Right lung (tissue), 5 donors: ENCODE results near the gene LTBR. TPM values are rescaled to one million over a fixed set of nuclear protein-coding genes. Genes with fewer than 3 reads are reported as not detected.
"Not testable (repeated sequence)": the region's sequence is repeated elsewhere in the genome, so short reads cannot be mapped to it uniquely, and the experiment has no call there.

Experiments
- DNase-seq, 2 donors: peaks; one replicate each; pipeline ENCODE4 v3.0.0-alpha.2; 2013
- polyA plus RNA-seq, 5 donors: library from polyadenylated mRNA; unstranded; fragments of 120-200 nt; gene quantifications; one replicate each; pipeline versions ENCODE4 v1.2.1 to v1.2.3, GENCODE V29; 2013; ENCODE audit warnings: inconsistent platforms in 1 of 5, low replicate concordance in 1 of 5; ENCODE audit not compliant: insufficient read length in 5 of 5, insufficient read depth in 1 of 5

LTBR gene
- polyA plus RNA-seq, 5 donors: 59.0 to 110 (median 74.7) TPM

DNA sequence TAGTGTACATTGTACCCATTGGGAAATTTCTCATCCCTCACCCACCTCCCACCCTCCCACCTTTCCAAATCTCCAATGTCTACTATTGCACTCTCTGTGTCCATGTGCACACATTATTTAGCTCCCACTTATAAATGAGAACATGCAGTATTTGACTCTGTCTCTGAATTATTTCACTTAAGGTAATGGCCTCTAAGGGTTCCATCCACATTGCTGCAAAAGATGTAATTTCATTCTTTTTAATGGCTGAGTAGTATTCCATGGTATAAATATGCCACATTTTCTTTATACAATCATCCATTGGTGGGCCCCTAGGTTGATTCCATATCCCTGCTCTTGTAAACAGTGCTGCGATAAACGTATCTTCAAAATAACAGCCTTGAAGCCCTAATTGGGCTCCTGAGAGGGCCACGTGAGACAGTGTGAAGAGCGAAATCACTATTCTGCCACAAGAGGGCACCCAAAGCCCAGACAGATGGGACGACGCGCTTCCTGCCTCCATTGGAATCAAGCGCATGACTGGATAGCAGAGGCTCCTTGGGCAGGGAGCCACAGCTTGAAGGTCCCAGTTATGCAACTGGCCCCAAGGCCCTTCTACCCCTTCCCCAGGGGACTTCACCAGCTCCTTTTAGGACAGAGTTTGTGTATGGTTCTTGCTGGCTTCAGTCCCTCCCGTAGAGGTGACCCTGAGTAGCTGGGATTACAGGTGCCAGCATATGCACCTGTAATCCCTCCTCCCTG lies 39.5 kb downstream of the LTBR start:
- DNase-seq: peak; percentile 79 to 83

DNA sequence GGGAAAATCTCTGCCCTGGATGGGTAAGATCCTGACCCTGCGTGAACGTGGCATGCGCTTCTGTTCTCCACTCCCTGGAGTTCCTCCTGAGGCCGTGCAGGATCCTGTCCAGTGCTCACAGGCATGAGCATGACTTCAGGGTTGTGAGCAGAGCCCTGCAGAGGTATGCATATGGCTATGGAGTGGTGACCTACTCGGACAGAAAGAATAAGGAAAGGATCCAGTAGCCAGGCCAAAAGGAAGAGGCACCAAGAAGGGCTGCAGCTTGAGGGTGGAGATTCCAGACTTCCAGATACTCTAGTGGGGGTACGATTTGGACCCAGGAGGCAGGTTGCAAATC lies 40.0 kb downstream of the LTBR start:
- no peak for DNase-seq

DNA sequence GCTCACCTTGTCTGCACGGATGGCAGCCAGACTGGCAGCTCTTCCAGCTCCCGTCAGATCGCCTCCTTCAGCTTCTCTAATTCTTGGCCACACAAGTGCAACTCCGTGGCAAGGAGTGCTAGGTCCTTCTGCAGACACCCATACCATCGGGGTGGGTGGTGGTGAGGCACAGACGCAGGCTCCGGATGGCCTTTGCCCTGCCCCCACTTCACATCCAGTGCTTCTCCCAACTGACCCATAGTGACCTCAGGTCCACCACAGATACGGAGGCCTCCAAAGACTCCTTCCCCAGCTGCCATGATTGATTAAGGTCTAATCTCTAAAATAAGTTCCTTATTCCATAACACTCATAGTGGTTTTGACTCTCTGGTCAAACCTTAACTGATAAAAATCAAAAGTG lies 40.9 kb downstream of the LTBR start:
- DNase-seq: no peak

DNA sequence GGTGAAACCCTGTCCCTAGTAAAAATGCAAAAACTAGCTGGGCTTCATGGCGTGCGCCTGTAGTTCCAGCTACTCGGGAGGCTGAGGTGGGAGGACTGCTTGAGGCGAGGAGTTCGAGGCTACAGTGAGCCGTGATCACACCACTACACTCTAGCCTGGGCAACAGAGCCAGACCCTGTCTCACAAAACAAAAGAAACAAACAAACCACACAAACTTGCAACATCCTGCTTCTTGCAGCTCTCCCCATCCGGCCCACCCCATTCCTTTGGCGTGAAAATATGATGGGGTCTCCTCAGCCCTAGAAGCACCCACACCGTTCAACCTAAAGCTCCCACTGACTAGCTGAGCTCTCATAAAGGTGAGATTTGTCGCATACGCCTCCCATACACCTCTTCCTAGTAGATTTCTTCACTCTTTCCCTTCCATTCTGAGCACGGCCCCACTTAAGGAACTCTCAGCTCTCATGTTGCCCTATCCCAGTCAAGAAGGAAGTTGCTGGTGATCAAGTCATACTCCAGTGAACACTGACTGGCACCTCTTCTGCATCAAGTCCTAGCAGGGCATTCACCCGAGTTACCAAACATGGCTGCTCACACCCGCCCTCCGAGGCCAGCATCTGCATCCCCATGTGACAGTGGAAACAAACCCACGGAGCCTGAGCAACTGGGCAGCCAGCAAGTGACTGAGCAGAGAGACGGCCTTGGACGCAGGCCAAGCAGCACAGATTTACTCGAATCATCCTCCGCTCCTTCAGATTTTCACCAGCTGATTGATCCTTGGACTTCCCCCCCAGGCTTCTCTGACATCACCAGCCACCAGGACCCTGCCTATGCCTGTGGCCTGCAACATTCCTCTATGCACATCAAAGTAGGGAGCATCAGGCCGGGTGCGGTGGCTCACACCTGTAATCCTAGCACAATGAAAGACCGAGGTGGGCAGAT lies 41.9 kb downstream of the LTBR start:
- no peak for DNase-seq

DNA sequence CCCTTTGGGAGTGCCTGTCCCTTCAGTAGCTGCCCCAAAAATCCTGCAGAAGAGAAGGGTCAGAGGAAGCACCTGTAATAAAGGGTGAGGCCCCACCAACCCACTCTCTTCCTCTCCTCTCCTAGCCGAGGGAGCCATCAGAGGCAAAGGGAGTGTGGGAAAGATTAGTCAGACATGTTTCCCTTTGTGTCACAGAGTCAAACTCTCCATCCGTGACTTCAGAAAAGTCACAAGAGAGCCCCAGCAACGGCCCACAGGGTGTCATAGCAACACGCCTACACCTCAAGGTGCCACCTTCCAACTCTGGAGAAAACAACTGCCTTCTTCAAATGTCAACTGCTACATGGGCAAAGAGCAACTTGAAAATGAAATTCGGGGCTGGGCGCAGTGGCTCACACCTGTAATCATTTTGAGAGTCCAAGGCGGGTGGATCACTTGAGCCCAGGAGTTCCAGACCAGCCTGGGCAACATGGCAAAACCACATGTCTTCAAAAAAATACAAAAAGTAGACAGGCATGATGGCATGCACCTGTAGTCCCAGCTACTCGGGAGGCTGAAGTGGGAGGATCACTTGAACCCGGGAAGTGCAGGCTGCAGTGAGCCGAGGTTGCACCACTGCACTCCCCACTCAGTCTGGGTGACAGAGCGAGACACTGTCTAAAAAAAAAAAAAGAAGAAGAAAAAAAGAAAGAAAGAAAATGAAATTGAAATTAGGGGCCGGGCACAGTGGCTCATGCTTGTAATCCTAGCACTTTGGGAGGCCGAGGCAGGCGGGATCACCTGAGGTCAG lies 43.1 kb downstream of the LTBR start:
- DNase-seq: no peak

DNA sequence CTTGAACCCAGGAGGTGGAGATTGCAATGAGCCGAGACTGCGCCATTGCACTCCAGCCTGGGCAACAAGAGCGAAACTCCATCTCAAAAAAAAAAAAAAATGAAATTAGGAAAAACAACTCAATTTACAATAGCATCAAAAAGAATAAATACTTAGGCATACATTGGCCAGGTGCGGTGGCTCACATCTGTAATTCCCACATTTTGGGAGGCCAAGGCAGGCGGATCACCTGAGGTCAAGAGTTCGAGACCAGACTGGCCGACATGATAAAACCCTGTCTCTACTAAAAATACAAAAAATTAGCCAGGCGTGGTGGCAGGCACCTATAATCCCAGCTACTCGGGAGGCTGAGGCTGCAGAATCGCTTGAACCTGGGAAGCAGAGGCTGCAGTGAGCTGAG lies 43.8 kb downstream of the LTBR start:
- not testable (repeated sequence) for DNase-seq

DNA sequence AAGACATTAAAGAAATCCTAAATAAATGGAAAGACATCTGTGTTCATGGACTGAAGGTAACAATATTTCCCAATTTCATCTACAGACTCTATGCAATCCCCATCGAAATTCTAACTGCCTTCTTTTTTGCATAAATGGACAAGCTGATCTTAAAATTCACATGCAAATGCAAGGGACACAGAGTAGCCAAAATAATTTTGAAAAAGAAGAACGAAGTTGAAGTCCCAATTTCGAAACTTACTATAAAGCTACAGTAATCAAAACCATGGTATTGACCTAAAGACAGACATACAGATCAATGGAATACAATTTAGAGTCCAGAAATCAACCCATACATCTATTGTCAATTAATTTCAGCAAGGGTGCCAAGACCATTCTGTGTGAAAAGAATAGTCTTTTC lies 44.4 kb downstream of the LTBR start:
- DNase-seq: no peak

DNA sequence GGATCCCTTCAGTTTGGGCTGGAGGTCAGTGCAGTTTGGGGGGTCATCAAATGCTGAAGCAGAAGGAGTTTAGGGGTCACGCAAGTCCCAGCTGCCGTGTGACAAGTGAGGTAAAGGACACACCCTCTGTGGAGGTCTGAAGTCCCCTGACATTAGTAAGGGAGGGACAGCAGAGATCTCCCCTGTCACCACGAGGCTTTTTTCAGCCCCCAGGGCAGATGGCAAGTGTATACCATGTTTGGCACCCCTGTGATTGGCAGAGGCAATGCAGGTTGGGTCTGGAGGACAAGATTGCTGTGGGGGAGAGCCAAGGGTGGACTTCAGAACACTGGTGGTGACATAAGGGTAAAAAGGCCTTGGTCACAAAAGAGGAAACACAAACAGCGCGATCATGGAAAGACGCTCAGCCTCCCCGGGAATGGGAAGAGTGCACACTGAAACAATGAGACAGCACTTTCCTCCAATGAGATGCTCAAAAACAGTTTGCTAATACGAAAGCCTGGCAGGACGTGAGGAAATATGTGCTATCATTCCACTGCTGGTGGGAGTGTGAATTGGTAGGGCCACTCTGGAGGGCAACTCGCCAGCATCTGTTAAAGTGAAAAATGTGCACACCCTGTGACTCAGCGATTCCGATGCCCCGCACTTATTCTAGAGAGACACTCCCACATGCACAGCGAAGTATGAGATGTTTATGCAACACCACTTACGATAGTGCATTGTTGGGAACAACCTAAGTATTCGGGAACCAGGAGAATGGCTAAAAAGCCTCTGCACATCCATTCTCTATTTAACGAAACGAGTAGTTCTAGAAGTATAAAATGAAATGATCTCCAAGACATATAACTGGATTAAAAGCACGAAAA lies 46.4 kb downstream of the LTBR start:
- DNase-seq: peak in 1 of 2 donors; percentile 48

DNA sequence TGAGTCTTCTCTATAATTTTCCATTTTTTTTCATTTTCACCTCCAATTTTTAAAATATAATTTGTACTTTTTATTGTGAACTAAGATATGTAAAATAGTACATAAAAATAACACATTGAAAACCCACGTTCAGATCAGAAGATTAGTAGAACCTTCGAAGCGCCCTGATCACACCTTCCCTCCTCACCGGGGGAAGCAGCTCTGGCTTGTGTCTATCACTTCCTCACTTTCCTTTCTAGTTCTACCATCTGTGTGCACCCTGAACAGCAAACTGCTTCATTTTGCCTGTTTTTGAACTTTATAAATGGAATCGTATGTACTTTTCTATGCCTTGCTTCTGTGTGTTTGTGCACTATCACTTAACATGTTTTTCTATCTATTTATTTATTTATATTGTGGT lies 49.0 kb downstream of the LTBR start:
- DNase-seq: no peak

DNA sequence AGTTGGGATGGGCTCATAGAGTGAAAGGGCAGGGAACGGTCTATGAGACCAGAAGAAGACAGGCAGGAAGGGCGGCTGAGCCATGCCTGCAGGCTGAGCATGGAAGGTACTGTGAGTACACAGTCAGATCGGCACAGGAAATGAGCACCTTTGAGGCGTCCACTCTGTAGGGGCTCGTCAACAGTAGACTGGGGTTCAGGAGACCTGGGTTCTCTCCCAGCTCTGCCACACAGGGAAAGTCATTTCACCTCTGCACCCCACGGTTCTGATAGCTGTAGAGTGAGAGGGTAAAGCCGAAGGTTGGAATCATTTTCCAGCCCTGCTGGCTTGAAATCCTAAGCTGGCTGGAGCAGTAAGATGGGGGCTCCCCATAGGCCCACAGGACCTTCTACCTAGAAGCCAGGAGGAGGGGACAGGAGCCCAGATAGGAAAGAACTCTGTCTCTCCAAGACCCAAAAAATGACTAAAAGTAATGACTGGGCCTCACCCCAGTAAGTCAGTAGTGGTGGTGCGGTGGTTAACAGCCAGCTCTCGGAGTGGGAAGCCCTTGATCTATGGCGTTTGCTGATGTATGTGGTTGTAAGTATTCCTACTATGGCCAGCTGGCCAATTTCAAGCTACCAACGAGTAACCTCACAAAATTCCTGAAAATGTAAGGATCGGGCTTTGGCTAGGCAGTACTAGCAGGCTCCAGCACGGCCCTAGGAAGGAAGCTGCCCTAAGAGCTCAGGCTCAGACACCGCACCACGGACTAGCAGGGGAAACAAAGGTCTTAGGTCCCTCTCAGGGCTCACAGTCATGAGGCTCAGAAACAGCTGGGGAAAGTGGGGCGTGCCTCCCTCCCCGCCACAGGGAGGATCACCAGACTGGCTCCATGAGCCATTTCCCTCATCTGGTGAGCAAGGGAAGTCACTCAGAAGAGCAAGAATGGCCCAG lies 50.5 kb downstream of the LTBR start:
- DNase-seq: no peak

DNA sequence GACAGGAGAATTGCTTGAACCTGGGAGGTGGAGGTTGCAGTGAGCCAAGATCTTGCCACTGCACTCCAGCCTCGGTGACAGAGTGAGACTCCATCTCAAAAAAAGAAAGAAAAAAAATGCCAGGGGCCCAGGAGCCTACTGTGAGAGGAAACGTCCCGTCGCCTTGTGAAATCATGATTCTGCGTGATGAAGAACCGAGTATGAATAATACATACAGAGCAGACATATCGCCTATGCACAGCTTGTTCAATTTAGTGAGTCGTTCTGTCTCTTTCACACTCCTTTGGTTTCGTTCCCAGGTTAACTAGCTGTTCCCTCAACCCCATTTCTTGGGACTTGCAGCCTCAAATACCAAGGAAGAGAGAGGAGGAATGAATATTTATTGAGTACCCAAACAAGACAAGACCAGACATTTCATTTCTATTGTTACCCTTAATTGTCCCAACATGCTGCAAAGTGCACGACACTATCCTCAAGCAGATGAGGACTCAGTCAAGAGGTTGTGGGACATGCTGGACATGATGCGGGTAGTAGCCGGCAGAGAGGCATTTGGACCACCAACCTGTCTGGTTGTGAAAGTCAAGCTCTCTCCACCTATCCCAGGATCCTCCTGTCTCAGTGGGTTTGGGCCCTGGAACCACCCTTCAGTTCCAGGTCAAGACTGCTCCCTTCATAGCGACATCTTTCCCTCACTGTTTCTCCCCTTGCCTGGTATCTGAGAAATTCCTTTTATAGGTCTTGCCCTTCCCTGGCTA lies 52.2 kb downstream of the LTBR start:
- no peak for DNase-seq

DNA sequence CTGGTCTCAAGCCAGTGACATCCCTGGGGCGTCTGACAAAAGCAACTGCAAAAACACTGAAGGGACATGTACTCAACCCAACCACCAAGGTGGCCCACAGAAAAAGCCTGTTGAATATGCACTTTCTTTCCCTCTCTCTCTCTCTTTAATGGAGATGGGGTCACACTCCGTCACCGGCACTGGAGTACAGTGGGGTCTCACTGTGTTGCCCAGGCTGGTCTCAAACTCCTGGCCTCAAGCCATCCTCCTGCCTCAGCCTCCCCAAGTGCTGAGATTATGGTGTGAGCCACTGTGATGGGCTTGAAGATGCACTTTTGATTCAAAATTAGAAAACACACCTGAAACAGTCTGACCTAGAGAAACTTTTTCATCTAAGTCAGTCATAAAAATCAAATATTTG lies 53.6 kb downstream of the LTBR start:
- DNase-seq: no peak

DNA sequence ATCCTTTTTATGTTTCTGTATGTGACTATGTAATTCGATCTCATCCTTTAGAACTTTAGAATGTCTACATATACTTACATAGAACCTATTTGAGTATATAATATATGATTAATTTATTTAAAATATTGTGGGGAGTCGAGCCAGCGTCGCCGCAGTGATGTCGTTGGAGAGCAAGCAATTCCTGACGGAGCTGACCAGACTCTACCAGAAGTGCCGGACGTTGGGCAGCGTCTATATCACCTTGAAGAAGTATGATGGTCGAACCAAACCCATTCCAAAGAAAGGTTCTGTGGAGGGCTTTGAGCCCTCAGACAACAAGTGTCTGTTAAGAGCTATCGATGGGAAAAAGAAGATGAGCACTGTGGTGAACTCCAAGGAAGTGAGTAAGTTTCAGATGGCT lies 54.4 kb downstream of the LTBR start:
- no peak for DNase-seq

DNA sequence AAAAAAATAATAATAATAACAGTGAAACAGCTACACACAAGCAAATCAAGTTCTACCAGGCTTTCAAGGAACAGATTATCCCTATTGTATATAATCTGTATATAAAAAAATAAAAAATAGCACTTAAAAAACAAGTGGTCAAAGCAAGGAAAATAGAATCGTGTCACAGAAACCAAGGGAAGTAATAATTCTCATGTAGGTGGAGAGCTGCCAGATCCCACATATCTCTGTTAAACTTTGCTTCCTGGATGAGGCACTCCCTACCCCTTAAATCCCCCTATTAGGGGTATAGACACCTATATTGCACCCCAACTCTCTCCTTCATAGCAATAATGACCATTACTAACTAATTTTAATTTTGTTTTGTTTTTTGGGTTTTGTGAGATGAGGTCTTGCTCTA lies 56.4 kb downstream of the LTBR start:
- no peak for DNase-seq

Other genes with a start within 250 kb of the LTBR start
- gene CD9, start 183.8 kb upstream of the LTBR start, polyA plus RNA-seq: 100 to 1,000 TPM; 117 to 154 (median 129) TPM
- 1 to 10 TPM; 2.1 to 3.9 (median 3.0) TPM for gene PLEKHG6, start 73.5 kb upstream of the LTBR start, polyA plus RNA-seq
- 100 to 1,000 TPM; 115 to 142 (median 133) TPM for gene TNFRSF1A, start 42.1 kb upstream of the LTBR start, polyA plus RNA-seq
- 1 to 10 TPM; 2.2 to 4.9 (median 2.8) TPM for gene SCNN1A, start 8.6 kb upstream of the LTBR start, polyA plus RNA-seq
- gene CD27, start 60.8 kb downstream of the LTBR start, polyA plus RNA-seq: 1 to 10 TPM; 1.2 to 2.9 (median 1.7) TPM
- 10 to 100 TPM; 16.6 to 26.9 (median 20.3) TPM for gene TAPBPL, start 67.9 kb downstream of the LTBR start, polyA plus RNA-seq
- 10 to 100 TPM; 16.0 to 23.2 (median 19.1) TPM for gene VAMP1, start 86.5 kb downstream of the LTBR start, polyA plus RNA-seq
- gene MRPL51, start 109.1 kb downstream of the LTBR start, polyA plus RNA-seq: 100 to 1,000 TPM; 145 to 169 (median 167) TPM
- gene NCAPD2, start 109.9 kb downstream of the LTBR start, polyA plus RNA-seq: 10 to 100 TPM; 51.0 to 88.5 (median 61.7) TPM
- gene GAPDH, start 150.4 kb downstream of the LTBR start, polyA plus RNA-seq: 1,000 to 10,000 TPM; 1,481 to 1,953 (median 1,592) TPM
- gene IFFO1, start 171.9 kb downstream of the LTBR start, polyA plus RNA-seq: 10 to 100 TPM; 12.9 to 24.3 (median 18.4) TPM
- gene NOP2, start 184.1 kb downstream of the LTBR start, polyA plus RNA-seq: 10 to 100 TPM; 18.2 to 36.6 (median 24.3) TPM
- gene CHD4, start 223.2 kb downstream of the LTBR start, polyA plus RNA-seq: 100 to 1,000 TPM; 196 to 268 (median 221) TPM